MCF 10A (cell line): ENCODE measurements around the gene RFX1. TPM values are rescaled to one million over a fixed set of nuclear protein-coding genes. Genes with fewer than 3 reads are reported as not detected.

Source experiments
- BruUV-seq: library from RNA; stranded (reverse); fragments of 400-500 nt; replicated peaks from 2 replicates; lab custom pipeline; 2021; lab: Mats Ljungman, UMichigan
- CTCF ChIA-PET: fragments of 300-600 bp; sonication (Branson Sonifier 250); formaldehyde crosslinking; extraction: SDS; loops from one replicate; lab custom pipeline; 2021; ENCODE audit warnings: antibody characterized with exemption, inconsistent platforms; lab: Yijun Ruan, JAX
- POLR2A ChIA-PET: fragments of 300-600, 350-650 bp; sonication (Branson Sonifier 250); formaldehyde crosslinking; extraction: SDS; loops from one replicate; lab custom pipeline; 2020; ENCODE audit warnings: antibody characterized with exemption, inconsistent platforms; lab: Yijun Ruan, JAX
- DNase-seq: peaks from one replicate; pipeline ENCODE4 v3.0.0-alpha.2; 2018; ENCODE audit not compliant: unreplicated experiment
- H3K27ac Mint-ChIP-seq: one replicate; pipeline ENCODE4 v1.8.0; 2022; ENCODE audit warnings: mild to moderate bottlenecking, low read depth, mixed read lengths; ENCODE audit not compliant: unreplicated experiment
- H3K27me3 Mint-ChIP-seq: one replicate; pipeline ENCODE4 v1.8.0; 2022; ENCODE audit warnings: mixed read lengths; ENCODE audit not compliant: insufficient read depth, unreplicated experiment
- H3K36me3 Mint-ChIP-seq: one replicate; pipeline ENCODE4 v1.8.0; 2022; ENCODE audit warnings: mild to moderate bottlenecking, moderate library complexity, mixed read lengths; ENCODE audit not compliant: insufficient read depth, unreplicated experiment
- H3K4me1 Mint-ChIP-seq: one replicate; pipeline ENCODE4 v1.8.0; 2022; ENCODE audit warnings: mixed read lengths; ENCODE audit not compliant: insufficient read depth, unreplicated experiment
- H3K4me3 Mint-ChIP-seq: one replicate; pipeline ENCODE4 v1.8.0; 2022; ENCODE audit warnings: mild to moderate bottlenecking, moderate library complexity, mixed read lengths; ENCODE audit not compliant: unreplicated experiment
- H3K9me3 Mint-ChIP-seq: one replicate; pipeline ENCODE4 v1.8.0; 2022; ENCODE audit warnings: mixed read lengths; ENCODE audit not compliant: unreplicated experiment
- intact Hi-C: fragments of 100-400 bp; cut with micrococcal nuclease; formaldehyde crosslinking; loops from 2 replicates; pipeline ENCODE4 v1.14.1; 2022
- total RNA-seq: library from RNA; stranded (reverse); gene quantifications from 2 replicates; pipeline ENCODE4 v1.2.3, GENCODE V29; 2022
- TF ChIP-seq, protein P1 (sequence below): fragments of 200-600 bp; IDR thresholded peaks from one replicate; pipeline ENCODE4 v1.8.0; 2022; ENCODE audit warnings: antibody characterized with exemption, mild to moderate bottlenecking; ENCODE audit not compliant: unreplicated experiment

The RFX1 gene
- total RNA-seq, 1 experiment from 2014 or later = 16.8 TPM

DNA sequence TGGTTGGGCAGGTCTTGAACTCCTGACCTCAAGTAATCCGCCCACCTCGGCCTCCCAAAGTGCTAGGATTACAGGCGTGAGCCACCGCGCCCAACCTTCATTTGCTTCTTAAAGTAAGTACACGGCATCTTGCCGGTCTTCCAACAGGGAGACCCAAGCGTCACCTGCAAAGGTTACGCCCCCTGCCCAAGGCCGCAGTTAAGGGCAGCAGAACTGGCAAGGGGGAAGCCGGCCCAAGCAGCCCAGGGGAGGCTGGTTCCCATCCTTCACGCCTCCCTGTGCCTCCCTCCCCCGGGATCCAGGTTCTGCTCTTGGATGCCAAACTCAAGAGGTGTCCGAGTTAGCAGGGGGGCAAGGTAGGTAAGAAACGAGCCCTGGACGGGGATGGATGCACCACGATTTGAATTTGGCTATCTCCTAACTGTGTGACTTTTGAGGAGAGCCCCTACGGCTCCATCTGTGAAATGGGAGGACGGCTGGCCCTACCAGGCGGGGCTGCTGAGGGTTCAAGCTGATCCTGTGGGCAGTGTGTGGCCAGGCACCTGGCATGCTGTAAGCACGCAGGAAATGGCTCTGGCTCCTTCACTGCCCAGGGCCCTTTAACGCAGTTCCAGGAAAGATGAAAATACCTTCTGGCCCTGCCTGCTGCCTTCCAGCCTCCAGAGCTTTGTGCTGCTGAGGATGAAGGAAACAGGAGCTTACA, 9.0 kb downstream of the RFX1 start:
- Mint-ChIP-seq H3K36me3 (peaks cover 7% of the 10 kb centered on the region), H3K27me3 (no peaks in the 10 kb centered on the region), H3K4me3 (no peak overlapping the region), H3K9me3 (no peaks in the 10 kb centered on the region), H3K4me1 (no peaks in the 10 kb centered on the region), H3K27ac (no peak overlapping the region)
- ChIA-PET POLR2A (no interaction called here), CTCF (interaction anchor here (0.6 kb wide), 3 partner anchors 29 to 277 kb away, joined by 3 read pairs; no protein-coding TSS in a partner anchor)
- TF ChIP-seq, protein P1, sequence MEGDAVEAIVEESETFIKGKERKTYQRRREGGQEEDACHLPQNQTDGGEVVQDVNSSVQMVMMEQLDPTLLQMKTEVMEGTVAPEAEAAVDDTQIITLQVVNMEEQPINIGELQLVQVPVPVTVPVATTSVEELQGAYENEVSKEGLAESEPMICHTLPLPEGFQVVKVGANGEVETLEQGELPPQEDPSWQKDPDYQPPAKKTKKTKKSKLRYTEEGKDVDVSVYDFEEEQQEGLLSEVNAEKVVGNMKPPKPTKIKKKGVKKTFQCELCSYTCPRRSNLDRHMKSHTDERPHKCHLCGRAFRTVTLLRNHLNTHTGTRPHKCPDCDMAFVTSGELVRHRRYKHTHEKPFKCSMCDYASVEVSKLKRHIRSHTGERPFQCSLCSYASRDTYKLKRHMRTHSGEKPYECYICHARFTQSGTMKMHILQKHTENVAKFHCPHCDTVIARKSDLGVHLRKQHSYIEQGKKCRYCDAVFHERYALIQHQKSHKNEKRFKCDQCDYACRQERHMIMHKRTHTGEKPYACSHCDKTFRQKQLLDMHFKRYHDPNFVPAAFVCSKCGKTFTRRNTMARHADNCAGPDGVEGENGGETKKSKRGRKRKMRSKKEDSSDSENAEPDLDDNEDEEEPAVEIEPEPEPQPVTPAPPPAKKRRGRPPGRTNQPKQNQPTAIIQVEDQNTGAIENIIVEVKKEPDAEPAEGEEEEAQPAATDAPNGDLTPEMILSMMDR = no peak
- BruUV-seq = no TSS peak
- no peak for DNase-seq
- intact Hi-C loops = no loop called here

DNA sequence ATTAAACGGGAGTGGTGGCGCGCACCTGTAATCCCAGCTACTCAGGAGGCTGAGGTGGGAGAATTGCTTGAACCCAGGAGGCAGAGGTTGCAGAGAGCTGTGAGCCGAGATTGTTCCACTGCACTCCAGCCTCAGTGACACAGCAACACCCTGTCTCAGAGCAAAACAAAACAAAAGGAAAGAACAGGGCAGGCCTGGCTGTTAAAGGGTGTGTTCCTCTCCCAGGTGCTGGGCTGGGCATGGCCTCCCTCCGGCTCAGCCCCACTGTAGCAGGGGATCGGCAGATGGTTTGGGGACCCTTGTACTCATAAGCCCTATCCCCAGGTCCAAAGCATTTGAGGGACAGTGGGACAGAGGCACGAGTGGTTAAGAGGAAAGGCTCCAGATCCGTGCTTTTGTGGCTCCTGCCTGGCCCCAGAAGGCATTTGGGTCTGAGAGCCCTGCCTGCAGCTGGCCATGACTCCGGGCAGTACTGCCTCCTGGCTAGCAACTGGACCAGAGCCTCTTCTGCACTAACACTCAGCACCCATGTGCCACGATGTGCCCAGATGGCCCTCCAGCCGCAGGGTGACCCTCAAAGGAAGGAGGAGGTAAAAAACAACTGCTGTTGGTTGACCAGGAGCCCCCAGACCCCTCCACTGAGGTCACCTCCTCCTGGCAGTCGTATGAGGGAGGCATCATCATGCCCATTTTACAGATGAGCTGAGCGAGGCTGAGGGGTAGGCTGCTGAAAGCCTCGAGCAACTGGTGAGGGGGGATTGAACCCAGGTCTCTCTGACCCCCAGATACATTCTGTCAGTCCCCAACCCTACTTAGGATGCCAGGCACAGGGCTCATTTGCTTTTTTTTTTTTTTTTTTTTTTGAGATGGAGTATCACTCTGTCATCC, 10.0 kb downstream of the RFX1 start:
- TF ChIP-seq, protein P1 = no peak
- no peaks in the 10 kb centered on the region for H3K27me3 Mint-ChIP-seq
- intact Hi-C loops = no loop called here
- no peak for DNase-seq
- peaks cover 12% of the 10 kb centered on the region for H3K36me3 Mint-ChIP-seq
- BruUV-seq = no TSS peak
- H3K27ac Mint-ChIP-seq = no peak overlapping the region
- no peaks in the 10 kb centered on the region for H3K9me3 Mint-ChIP-seq
- H3K4me1 Mint-ChIP-seq = no peaks in the 10 kb centered on the region
- H3K4me3 Mint-ChIP-seq = no peak overlapping the region
- ChIA-PET POLR2A (interaction anchor here (0.6 kb wide), 2 partner anchors 31 to 43 kb away, joined by 3 read pairs; no protein-coding TSS in a partner anchor), CTCF (interaction anchor here (0.6 to 1.0 kb wide), 5 partner anchors 64 to 488 kb away, joined by 3 read pairs; no protein-coding TSS in a partner anchor)

DNA sequence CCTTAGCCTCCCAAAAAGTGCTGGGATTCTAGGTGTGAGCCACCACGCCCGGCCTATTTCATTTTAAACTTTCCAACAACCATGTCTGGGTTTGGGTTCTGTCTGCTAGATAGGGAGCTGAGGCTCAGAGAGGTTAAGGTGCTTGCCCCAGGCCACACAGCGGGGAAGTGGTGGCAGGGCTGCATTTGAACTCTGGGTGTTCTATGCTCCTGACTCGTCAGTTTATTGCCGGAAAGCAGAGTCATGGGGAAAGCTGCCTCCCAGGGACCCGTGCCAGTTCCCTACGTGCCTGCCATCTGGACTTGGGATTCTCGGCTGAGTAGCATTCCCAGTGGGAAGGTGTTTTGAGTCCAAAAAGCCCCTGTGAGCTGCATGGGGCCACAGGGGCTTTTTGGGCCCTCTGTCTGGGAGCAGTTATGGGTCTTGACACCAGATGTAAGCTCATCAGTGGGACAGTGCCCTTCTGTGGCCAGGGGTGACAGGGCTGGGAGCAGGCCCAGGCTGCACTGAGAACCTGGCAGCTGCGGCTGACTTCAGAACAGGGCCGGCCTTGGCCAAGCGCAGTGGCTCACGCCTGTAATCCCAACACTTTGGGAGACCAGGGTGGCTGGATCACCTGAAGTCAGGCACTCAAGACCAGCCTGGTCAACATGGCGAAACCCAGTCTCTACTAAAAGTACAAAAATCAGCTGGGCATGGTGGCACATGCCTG, 10.9 kb downstream of the RFX1 start:
- Mint-ChIP-seq H3K27me3 (no peaks in the 10 kb centered on the region), H3K27ac (no peak overlapping the region), H3K4me3 (no peak overlapping the region), H3K36me3 (peaks cover 21% of the 10 kb centered on the region), H3K4me1 (no peaks in the 10 kb centered on the region), H3K9me3 (no peaks in the 10 kb centered on the region)
- DNase-seq = no peak
- ChIA-PET CTCF (interaction anchor here (0.6 to 1.0 kb wide), 3 partner anchors 65 to 489 kb away, joined by 3 read pairs; no protein-coding TSS in a partner anchor), POLR2A (interaction anchor here (0.6 kb wide), 2 partner anchors 32 to 42 kb away, joined by 3 read pairs; no protein-coding TSS in a partner anchor)
- intact Hi-C loops = no loop called here
- BruUV-seq = no TSS peak
- TF ChIP-seq, protein P1 = no peak
